Activated naive CD4-positive, alpha-beta T cell treated with anti-CD3 and anti-CD28 coated beads, Interleukin-2, amount 50 U/mL, for 24 hours (primary cell): ENCODE data around the gene NRL.

ENCODE experiments used
- H3K27ac Mint-ChIP-seq: one replicate; pipeline ENCODE4 v1.8.0; 2021; ENCODE audit warnings: mild to moderate bottlenecking, mixed read lengths
- H3K27me3 Mint-ChIP-seq: one replicate; pipeline ENCODE4 v1.8.0; 2021; ENCODE audit warnings: mixed read lengths
- H3K36me3 Mint-ChIP-seq: one replicate; pipeline ENCODE4 v1.8.0; 2021; ENCODE audit warnings: mixed read lengths
- H3K4me1 Mint-ChIP-seq: one replicate; pipeline ENCODE4 v1.8.0; 2021; ENCODE audit warnings: mixed read lengths
- H3K4me3 Mint-ChIP-seq: one replicate; pipeline ENCODE4 v1.8.0; 2021; ENCODE audit warnings: mild to moderate bottlenecking, mixed read lengths
- H3K9me3 Mint-ChIP-seq: one replicate; pipeline ENCODE4 v1.8.0; 2021; ENCODE audit warnings: mixed read lengths

NRL gene

DNA sequence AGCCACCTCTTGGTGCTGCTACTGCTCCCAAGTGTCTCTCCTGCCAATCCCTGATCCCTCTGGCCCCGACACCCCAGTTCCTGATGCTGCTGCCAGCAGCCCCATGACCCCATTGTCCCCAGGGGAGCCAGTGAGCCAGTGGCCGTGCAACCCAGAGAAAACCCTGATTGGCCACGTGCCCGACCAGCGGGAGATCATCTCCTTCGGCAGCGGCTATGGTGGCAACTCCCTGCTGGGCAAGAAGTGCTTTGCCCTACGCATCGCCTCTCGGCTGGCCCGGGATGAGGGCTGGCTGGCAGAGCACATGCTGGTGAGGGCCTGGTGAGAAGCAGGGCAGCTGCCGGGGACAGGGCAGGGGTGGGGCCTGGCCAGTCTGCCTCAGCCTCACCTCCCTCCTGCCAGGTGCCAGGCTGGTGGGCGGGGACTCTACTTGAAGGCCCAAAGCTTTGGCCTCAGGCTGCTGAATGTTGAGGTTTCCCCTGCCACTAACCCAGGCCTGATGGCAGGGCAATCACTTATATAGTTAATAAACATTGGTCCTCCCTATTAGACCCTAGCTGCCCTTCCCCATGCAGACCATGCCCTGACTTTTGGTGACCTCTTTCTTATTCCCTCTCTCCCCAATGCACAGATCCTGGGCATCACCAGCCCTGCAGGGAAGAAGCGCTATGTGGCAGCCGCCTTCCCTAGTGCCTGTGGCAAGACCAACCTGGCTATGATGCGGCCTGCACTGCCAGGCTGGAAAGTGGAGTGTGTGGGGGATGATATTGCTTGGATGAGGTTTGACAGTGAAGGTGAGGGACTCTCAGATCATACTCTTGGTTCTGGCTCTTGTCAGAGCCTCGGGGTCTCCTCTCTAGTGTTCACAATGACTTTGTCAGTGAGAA, 15.6 kb downstream of the NRL start:
- H3K36me3 Mint-ChIP-seq, result peaks cover 21% of the 10 kb centered on the region

GRCh38 chr14:24098229-24098926, 16.4 kb downstream of the NRL start:
- no peaks in the 10 kb centered on the region for H3K9me3 Mint-ChIP-seq
- no peak overlapping the region for H3K4me3 Mint-ChIP-seq
- H3K27me3 Mint-ChIP-seq, result no peaks in the 10 kb centered on the region
- peaks cover 21% of the 10 kb centered on the region for H3K4me1 Mint-ChIP-seq
- H3K27ac Mint-ChIP-seq, result peak overlapping the region; percentile 41
- H3K36me3 Mint-ChIP-seq, result peaks cover 16% of the 10 kb centered on the region

More for the DNA sequence above, 15.6 kb downstream of the NRL start:
- Mint-ChIP-seq H3K4me3 (no peak overlapping the region), H3K27ac (peak overlapping the region; percentile 65), H3K9me3 (no peaks in the 10 kb centered on the region), H3K27me3 (no peaks in the 10 kb centered on the region), H3K4me1 (peaks cover 17% of the 10 kb centered on the region)

DNA sequence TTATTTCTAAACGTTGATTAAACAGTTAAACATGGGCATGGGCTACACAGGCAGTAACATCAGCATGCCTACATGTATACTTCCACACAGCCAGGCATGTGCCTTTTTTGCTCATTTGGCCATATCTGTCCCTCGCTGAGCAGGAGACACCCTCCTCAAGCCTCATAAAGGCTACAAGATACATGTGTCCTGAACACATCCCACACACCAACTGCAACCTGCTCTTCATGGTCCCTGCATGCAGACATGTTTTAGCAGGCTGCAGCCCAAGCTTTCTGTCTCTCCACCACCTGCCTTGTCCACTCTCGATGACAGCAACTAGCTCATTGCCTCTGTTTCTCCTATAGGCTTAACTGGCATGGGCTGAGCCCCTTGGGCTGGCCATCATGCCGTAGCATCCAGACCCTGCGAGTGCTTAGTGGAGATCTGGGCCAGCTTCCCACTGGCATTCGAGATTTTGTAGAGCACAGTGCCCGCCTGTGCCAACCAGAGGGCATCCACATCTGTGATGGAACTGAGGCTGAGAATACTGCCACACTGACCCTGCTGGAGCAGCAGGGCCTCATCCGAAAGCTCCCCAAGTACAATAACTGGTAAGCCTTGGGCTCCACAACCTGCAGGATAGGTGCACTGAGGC, 18.1 kb downstream of the NRL start:
- Mint-ChIP-seq H3K27me3 (no peaks in the 10 kb centered on the region), H3K27ac (peak overlapping the region; percentile 76), H3K4me3 (peak overlapping the region; percentile 63), H3K4me1 (peaks cover 30% of the 10 kb centered on the region), H3K9me3 (no peaks in the 10 kb centered on the region), H3K36me3 (peaks cover 11% of the 10 kb centered on the region)

DNA sequence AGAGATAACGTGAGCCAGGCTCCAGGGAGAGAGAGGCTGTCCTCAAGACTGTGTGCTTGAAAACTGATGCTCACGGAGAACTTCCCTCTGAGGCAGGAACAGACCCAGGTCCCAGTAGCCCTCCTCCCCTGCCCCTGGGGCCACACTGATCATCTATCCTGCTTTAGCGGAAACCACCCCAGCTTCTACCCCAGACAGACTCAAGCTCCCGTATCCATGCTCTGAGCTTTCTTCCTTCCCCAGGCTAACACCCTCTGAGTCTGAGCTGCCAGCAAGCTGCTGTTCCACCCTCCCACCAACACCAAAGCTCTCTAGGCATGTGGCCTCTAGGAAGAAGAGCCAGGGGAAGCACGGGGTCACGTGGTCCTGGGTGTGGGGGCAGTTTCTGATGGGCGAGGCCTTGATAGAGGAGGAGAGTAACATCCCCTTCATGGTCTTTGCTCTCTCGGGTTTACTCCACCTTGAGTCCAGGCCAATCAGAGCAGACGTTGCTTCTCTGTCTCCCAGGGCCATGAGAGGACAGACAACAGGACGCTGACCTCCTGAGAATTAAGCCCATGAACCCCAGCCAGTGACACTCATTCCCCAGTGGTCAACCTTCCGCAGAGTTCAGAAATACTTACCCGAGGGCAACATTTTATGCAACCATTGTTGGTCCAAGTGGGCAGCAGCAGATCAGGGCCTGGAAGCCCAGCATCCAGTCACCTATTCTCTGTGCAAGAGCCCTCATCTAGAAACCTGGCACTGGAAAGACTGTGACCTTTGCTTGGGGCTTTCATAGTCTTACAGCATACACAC, 19.3 kb downstream of the NRL start:
- peaks cover 9% of the 10 kb centered on the region for H3K36me3 Mint-ChIP-seq
- no peaks in the 10 kb centered on the region for H3K9me3 Mint-ChIP-seq
- peak overlapping the region; percentile 99 for H3K4me3 Mint-ChIP-seq
- H3K27me3 Mint-ChIP-seq, result no peaks in the 10 kb centered on the region
- H3K4me1 Mint-ChIP-seq, result peaks cover 33% of the 10 kb centered on the region
- peak overlapping the region; percentile 100 for H3K27ac Mint-ChIP-seq

DNA sequence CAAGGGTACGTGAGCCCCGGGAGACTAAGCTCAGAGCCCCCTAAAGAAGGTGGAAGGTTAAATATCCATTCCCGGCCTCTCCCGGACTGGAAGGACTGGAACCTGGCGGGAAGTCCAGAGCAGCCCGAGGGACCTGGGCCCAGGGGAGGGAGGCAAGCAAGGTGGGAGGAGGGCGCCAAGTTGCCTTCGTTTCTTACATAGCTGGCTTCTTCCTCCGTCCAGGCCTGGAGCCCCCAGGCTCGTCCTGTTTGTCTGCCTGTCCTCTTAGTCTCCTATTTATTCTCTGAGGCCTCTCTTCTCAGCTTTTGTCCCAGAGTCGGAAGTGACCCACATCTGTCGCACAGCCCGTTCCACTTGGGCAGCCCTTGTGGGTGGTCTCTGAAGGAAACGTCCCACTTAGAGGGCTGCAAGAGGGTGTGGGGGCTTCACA, 19.9 kb downstream of the NRL start:
- Mint-ChIP-seq H3K27me3 (no peaks in the 10 kb centered on the region), H3K27ac (peak overlapping the region; percentile 100), H3K4me1 (peaks cover 36% of the 10 kb centered on the region), H3K36me3 (peaks cover 8% of the 10 kb centered on the region), H3K4me3 (peak overlapping the region; percentile 99), H3K9me3 (no peaks in the 10 kb centered on the region)

GRCh38 chr14:24093901-24094840, 20.6 kb downstream of the NRL start, which contains the start of gene PCK2:
Gene PCK2, plus strand, starts transcription at chr14:24094311. Its CDS starts 95 bp downstream, at chr14:24094406.
- Mint-ChIP-seq H3K36me3 (peaks cover 3% of the 10 kb centered on the region), H3K4me1 (peaks cover 41% of the 10 kb centered on the region), H3K9me3 (no peaks in the 10 kb centered on the region), H3K27ac (peak within 1 kb of the TSS; percentile 100), H3K27me3 (no peaks in the 10 kb centered on the region), H3K4me3 (peak within 1 kb of the TSS; percentile 99)

- H3K4me1 Mint-ChIP-seq, result peaks cover 41% of the 10 kb centered on the region
- H3K27ac Mint-ChIP-seq, result peak overlapping the region; percentile 96
- H3K9me3 Mint-ChIP-seq, result no peaks in the 10 kb centered on the region
- H3K4me3 Mint-ChIP-seq, result peak overlapping the region; percentile 81
- H3K36me3 Mint-ChIP-seq, result peaks cover 3% of the 10 kb centered on the region
- H3K27me3 Mint-ChIP-seq, result no peaks in the 10 kb centered on the region
Measured at GRCh38 chr14:24093207-24093900, 21.4 kb downstream of the NRL start.

DNA sequence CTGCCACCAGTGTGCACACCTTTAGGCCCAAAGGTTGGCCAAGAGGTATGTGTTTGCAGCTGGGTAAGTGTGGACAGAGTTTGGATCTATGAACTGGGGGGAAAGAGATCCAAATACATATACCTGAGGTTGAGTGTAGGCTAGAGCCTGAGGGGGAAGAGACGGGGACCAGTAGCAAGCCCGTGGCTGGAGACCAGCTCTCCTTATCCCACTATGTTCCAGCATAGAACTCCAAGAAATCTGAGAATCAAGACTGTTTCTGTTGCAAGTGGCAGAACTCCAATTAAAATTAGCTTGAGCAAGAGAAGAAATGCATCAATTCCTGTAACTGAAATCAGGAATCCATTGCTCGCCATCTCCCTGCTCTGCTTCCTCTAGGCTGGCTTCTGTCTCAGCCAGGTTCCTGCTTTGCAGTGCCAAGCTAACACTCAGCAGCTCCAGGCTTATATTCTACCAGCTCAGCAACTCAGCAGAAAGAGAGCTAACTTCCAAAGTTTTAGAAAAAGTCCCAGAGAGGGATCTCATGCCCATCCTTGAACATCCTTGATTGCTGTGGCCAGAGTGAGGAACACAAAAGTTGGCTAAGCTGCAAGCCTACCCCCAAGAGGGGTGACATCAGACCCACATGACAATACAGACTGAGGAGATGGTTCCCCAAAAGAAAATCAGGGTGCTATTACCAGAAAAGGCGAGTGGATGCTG, 22.1 kb downstream of the NRL start:
- H3K4me3 Mint-ChIP-seq, result peak overlapping the region; percentile 81
- no peaks in the 10 kb centered on the region for H3K27me3 Mint-ChIP-seq
- H3K4me1 Mint-ChIP-seq, result peaks cover 41% of the 10 kb centered on the region
- no peaks in the 10 kb centered on the region for H3K9me3 Mint-ChIP-seq
- peaks cover 3% of the 10 kb centered on the region for H3K36me3 Mint-ChIP-seq
- peak overlapping the region; percentile 96 for H3K27ac Mint-ChIP-seq

GRCh38 chr14:24092110-24092504, 22.6 kb downstream of the NRL start:
- Mint-ChIP-seq H3K36me3 (peaks cover 3% of the 10 kb centered on the region), H3K9me3 (no peaks in the 10 kb centered on the region), H3K27me3 (no peaks in the 10 kb centered on the region), H3K27ac (no peak overlapping the region), H3K4me3 (no peak overlapping the region), H3K4me1 (peaks cover 41% of the 10 kb centered on the region)

DNA sequence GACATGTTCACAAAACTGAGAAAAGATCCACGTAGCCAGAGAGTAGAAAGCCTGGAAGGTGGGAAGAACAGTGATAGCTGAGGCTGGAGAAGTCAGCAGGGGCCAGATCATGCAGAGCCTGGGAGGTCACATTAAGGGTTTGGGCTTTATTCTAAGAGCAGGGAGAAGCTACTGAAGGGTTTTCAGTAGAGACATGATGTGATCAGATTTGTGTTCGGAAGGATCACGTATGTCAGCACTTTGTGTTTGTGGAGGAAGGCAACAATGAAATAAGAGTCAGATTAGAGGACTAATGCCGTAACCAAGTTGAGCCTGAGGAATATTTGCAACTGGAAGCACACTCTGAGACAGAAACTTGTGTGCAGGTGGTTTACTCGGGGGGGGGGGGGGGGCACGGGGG, 24.9 kb downstream of the NRL start:
- no peak overlapping the region for H3K4me3 Mint-ChIP-seq

GRCh38 chr14:24088095-24088494, 26.7 kb downstream of the NRL start:
- Mint-ChIP-seq H3K4me3 (no peak overlapping the region), H3K27ac (no peak overlapping the region), H3K9me3 (no peaks in the 10 kb centered on the region), H3K4me1 (peaks cover 17% of the 10 kb centered on the region), H3K27me3 (no peaks in the 10 kb centered on the region), H3K36me3 (no peaks in the 10 kb centered on the region)

More for the DNA sequence above, 24.9 kb downstream of the NRL start:
- no peaks in the 10 kb centered on the region for H3K9me3 Mint-ChIP-seq
- H3K27me3 Mint-ChIP-seq, result no peaks in the 10 kb centered on the region
- H3K36me3 Mint-ChIP-seq, result no peaks in the 10 kb centered on the region
- peaks cover 24% of the 10 kb centered on the region for H3K4me1 Mint-ChIP-seq
- no peak overlapping the region for H3K27ac Mint-ChIP-seq

GRCh38 chr14:24087004-24087403, 27.7 kb downstream of the NRL start:
- Mint-ChIP-seq H3K4me1 (peaks cover 15% of the 10 kb centered on the region), H3K9me3 (no peaks in the 10 kb centered on the region), H3K36me3 (no peaks in the 10 kb centered on the region), H3K4me3 (no peak overlapping the region), H3K27ac (no peak overlapping the region), H3K27me3 (no peaks in the 10 kb centered on the region)

- Mint-ChIP-seq H3K27ac (no peak overlapping the region), H3K27me3 (no peaks in the 10 kb centered on the region), H3K4me1 (peaks cover 17% of the 10 kb centered on the region), H3K9me3 (no peaks in the 10 kb centered on the region), H3K36me3 (no peaks in the 10 kb centered on the region), H3K4me3 (no peak overlapping the region)
Measured at GRCh38 chr14:24086193-24086955, 28.4 kb downstream of the NRL start.
